Measurements from ENCODE around the gene SATB1.

The SATB1 gene

GRCh38 chr3:18443665-18444594 lies 18.8 kb upstream of the SATB1 start:
- Histone ChIP-seq H3K4me1 (ENCODE audit: control insufficient read depth, low read depth, low read length) (peaks cover 2% of the 10 kb centered on the region), H3K4ac (ENCODE audit: low read depth, low read length) (peak overlapping the region; percentile 10), H2BK5ac (ENCODE audit: low read length) (no peak overlapping the region), H3K18ac (ENCODE audit: low read length) (peak overlapping the region; percentile 99), H3K36me3 (ENCODE audit: control insufficient read depth, insufficient read depth, low read length) (no peaks in the 10 kb centered on the region), H3K27me3 (ENCODE audit: insufficient read depth, low read length, poor library complexity) (no peaks in the 10 kb centered on the region), H3K23ac (ENCODE audit: low read length) (peak overlapping the region; percentile 48), H2BK15ac (replicated peaks; ENCODE audit: low read depth) (no peak overlapping the region), H4K8ac (ENCODE audit: low read depth, low read length) (no peak overlapping the region), H2BK120ac (ENCODE audit: low read depth, low read length) (no peak overlapping the region), H4K5ac (ENCODE audit: low read length) (no peak overlapping the region), H2AK5ac (ENCODE audit: low read length) (no peak overlapping the region), H3K27ac (ENCODE audit: low read depth, low read length) (peak overlapping the region; percentile 48), H3K79me1 (ENCODE audit: low read length) (peaks cover 2% of the 10 kb centered on the region), H3K56ac (ENCODE audit: low read length) (peak overlapping the region; percentile 83), H3K79me2 (ENCODE audit: control insufficient read depth, insufficient read depth, low read length) (peaks cover 4% of the 10 kb centered on the region), H3K4me3 (ENCODE audit: low read length) (peak overlapping the region; percentile 72), H3K9ac (ENCODE audit: low read length) (peak overlapping the region; percentile 64), H3K4me2 (ENCODE audit: low read length) (peak overlapping the region; percentile 96)
- no CpG with 5 or more reads among the region's 56 CpGs for WGBS (ENCODE audit: extremely low coverage, insufficient coverage, low lambda C conversion rate)
- DNase-seq, result peak; percentile 72

DNA sequence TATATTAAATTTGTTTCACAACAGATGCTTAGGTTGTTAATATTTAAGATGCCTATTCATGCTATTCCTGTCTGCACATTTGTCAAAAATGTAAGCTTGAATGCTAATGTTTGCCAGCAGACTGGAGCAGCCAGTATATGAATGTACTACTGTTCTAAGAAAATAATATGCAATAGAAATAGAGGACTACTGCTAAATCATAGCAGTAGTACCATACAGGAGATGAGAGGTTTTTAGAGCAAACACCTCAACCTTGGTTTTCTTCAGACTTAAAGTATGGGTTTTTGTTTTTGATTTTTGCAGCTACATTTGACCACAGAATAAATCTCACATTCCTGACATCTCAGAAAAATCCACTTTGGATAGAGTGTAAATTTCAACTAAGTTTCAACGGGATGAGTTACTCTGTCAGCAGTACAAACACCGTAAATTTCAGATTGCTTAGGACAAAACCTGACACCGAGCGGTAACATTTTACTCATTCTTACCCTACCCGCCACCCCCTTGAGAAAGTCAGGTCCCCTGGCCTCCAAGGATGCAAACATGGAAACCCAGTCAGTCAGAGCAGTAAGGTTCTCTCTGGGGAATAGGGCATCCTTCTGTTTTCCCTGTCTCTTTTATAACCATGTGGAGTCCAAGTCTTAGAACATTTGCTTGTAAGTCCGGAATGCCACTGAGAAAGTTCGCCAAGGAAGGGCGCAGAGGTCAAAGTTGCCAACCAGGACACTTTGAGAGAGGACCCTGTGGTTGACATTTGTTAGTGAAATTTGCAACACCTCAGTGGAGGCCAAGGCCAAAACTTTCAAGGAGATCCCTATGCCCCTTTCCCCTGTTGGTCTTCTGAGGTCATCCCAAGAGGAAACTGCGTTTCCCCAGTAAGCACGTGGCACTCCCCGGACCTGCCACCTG lies 17.9 kb upstream of the SATB1 start:
- Histone ChIP-seq H3K79me1 (ENCODE audit: low read length) (peaks cover 2% of the 10 kb centered on the region), H3K18ac (ENCODE audit: low read length) (no peak overlapping the region), H3K9ac (ENCODE audit: low read length) (peak overlapping the region; percentile 64), H3K36me3 (ENCODE audit: control insufficient read depth, insufficient read depth, low read length) (no peaks in the 10 kb centered on the region), H4K5ac (ENCODE audit: low read length) (no peak overlapping the region), H4K8ac (ENCODE audit: low read depth, low read length) (no peak overlapping the region), H3K56ac (ENCODE audit: low read length) (peak overlapping the region; percentile 51), H3K27me3 (ENCODE audit: insufficient read depth, low read length, poor library complexity) (no peaks in the 10 kb centered on the region), H3K27ac (ENCODE audit: low read depth, low read length) (no peak overlapping the region), H2BK5ac (ENCODE audit: low read length) (no peak overlapping the region), H3K4me2 (ENCODE audit: low read length) (peak overlapping the region; percentile 96), H3K23ac (ENCODE audit: low read length) (no peak overlapping the region), H3K79me2 (ENCODE audit: control insufficient read depth, insufficient read depth, low read length) (peaks cover 4% of the 10 kb centered on the region), H2AK5ac (ENCODE audit: low read length) (no peak overlapping the region), H2BK15ac (replicated peaks; ENCODE audit: low read depth) (no peak overlapping the region), H3K4me3 (ENCODE audit: low read length) (no peak overlapping the region), H3K4me1 (ENCODE audit: control insufficient read depth, low read depth, low read length) (peaks cover 2% of the 10 kb centered on the region), H2BK120ac (ENCODE audit: low read depth, low read length) (no peak overlapping the region), H3K4ac (ENCODE audit: low read depth, low read length) (no peak overlapping the region)
- peak; percentile 51 for DNase-seq
- no CpG with 5 or more reads among the region's 11 CpGs for WGBS (ENCODE audit: extremely low coverage, insufficient coverage, low lambda C conversion rate)

DNA sequence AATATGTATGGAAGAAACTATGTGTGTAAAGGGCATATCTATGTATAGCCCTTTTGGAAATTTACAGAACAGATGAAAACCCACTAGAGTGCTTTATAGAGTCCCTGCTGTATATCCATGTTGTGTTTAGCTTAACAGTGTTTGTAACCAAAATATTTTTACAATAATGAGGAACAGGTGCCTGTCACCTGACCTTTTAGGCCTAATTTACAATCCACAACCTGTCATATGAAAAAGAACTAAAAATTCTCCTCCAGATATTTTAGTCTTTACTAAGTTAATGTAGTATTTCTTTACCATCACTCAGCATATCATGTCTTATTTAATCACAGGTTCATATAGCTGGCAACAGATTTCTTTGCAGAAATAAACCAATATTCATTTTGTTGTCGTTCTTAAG lies 16.4 kb upstream of the SATB1 start:
- H2BK15ac ChIP-seq (replicated peaks; ENCODE audit: low read depth), result no peak overlapping the region
- no peak overlapping the region for H3K23ac ChIP-seq (ENCODE audit: low read length)
- peaks cover 3% of the 10 kb centered on the region for H3K79me2 ChIP-seq (ENCODE audit: control insufficient read depth, insufficient read depth, low read length)
- no peak overlapping the region for H3K18ac ChIP-seq (ENCODE audit: low read length)
- H3K9ac ChIP-seq (ENCODE audit: low read length), result no peak overlapping the region
- H3K4ac ChIP-seq (ENCODE audit: low read depth, low read length), result no peak overlapping the region
- H3K56ac ChIP-seq (ENCODE audit: low read length), result no peak overlapping the region
- H3K4me1 ChIP-seq (ENCODE audit: control insufficient read depth, low read depth, low read length), result peaks cover 2% of the 10 kb centered on the region
- H2AK5ac ChIP-seq (ENCODE audit: low read length), result no peak overlapping the region
- DNase-seq, result no peak
- H3K4me3 ChIP-seq (ENCODE audit: low read length), result no peak overlapping the region
- H4K8ac ChIP-seq (ENCODE audit: low read depth, low read length), result no peak overlapping the region
- no peak overlapping the region for H2BK5ac ChIP-seq (ENCODE audit: low read length)
- H4K5ac ChIP-seq (ENCODE audit: low read length), result no peak overlapping the region
- WGBS (ENCODE audit: extremely low coverage, insufficient coverage, low lambda C conversion rate), result no CpG with 5 or more reads among the region's 1 CpG
- no peaks in the 10 kb centered on the region for H3K27me3 ChIP-seq (ENCODE audit: insufficient read depth, low read length, poor library complexity)
- no peaks in the 10 kb centered on the region for H3K79me1 ChIP-seq (ENCODE audit: low read length)
- H2BK120ac ChIP-seq (ENCODE audit: low read depth, low read length), result no peak overlapping the region
- no peaks in the 10 kb centered on the region for H3K36me3 ChIP-seq (ENCODE audit: control insufficient read depth, insufficient read depth, low read length)
- H3K4me2 ChIP-seq (ENCODE audit: low read length), result no peak overlapping the region
- H3K27ac ChIP-seq (ENCODE audit: low read depth, low read length), result no peak overlapping the region

- Histone ChIP-seq H3K36me3 (ENCODE audit: control insufficient read depth, insufficient read depth, low read length) (no peaks in the 10 kb centered on the region), H4K8ac (ENCODE audit: low read depth, low read length) (no peak overlapping the region), H3K27me3 (ENCODE audit: insufficient read depth, low read length, poor library complexity) (no peaks in the 10 kb centered on the region), H3K56ac (ENCODE audit: low read length) (no peak overlapping the region), H3K27ac (ENCODE audit: low read depth, low read length) (no peak overlapping the region), H2BK15ac (replicated peaks; ENCODE audit: low read depth) (no peak overlapping the region), H2AK5ac (ENCODE audit: low read length) (no peak overlapping the region), H2BK120ac (ENCODE audit: low read depth, low read length) (no peak overlapping the region), H3K4me1 (ENCODE audit: control insufficient read depth, low read depth, low read length) (no peaks in the 10 kb centered on the region), H2BK5ac (ENCODE audit: low read length) (no peak overlapping the region), H3K18ac (ENCODE audit: low read length) (no peak overlapping the region), H3K23ac (ENCODE audit: low read length) (no peak overlapping the region), H3K79me2 (ENCODE audit: control insufficient read depth, insufficient read depth, low read length) (no peaks in the 10 kb centered on the region), H3K4ac (ENCODE audit: low read depth, low read length) (no peak overlapping the region), H3K79me1 (ENCODE audit: low read length) (no peaks in the 10 kb centered on the region), H3K9ac (ENCODE audit: low read length) (no peak overlapping the region), H4K5ac (ENCODE audit: low read length) (no peak overlapping the region), H3K4me3 (ENCODE audit: low read length) (no peak overlapping the region), H3K4me2 (ENCODE audit: low read length) (no peak overlapping the region)
- DNase-seq, result no peak
- WGBS (ENCODE audit: extremely low coverage, insufficient coverage, low lambda C conversion rate), result no CpG with 5 or more reads among the region's 7 CpGs
Measured at GRCh38 chr3:18440066-18440722, 15.1 kb upstream of the SATB1 start.

GRCh38 chr3:18439281-18439680 lies 14.1 kb upstream of the SATB1 start:
- H4K5ac ChIP-seq (ENCODE audit: low read length), result no peak overlapping the region
- H3K56ac ChIP-seq (ENCODE audit: low read length), result no peak overlapping the region
- H2BK120ac ChIP-seq (ENCODE audit: low read depth, low read length), result no peak overlapping the region
- no peak overlapping the region for H3K4me2 ChIP-seq (ENCODE audit: low read length)
- no peaks in the 10 kb centered on the region for H3K36me3 ChIP-seq (ENCODE audit: control insufficient read depth, insufficient read depth, low read length)
- no peak overlapping the region for H2AK5ac ChIP-seq (ENCODE audit: low read length)
- no peak overlapping the region for H2BK5ac ChIP-seq (ENCODE audit: low read length)
- H3K27me3 ChIP-seq (ENCODE audit: insufficient read depth, low read length, poor library complexity), result no peaks in the 10 kb centered on the region
- no peaks in the 10 kb centered on the region for H3K79me1 ChIP-seq (ENCODE audit: low read length)
- WGBS (ENCODE audit: extremely low coverage, insufficient coverage, low lambda C conversion rate), result no CpG with 5 or more reads among the region's 1 CpG
- no peaks in the 10 kb centered on the region for H3K4me1 ChIP-seq (ENCODE audit: control insufficient read depth, low read depth, low read length)
- H3K4ac ChIP-seq (ENCODE audit: low read depth, low read length), result no peak overlapping the region
- no peak overlapping the region for H3K18ac ChIP-seq (ENCODE audit: low read length)
- H3K79me2 ChIP-seq (ENCODE audit: control insufficient read depth, insufficient read depth, low read length), result no peaks in the 10 kb centered on the region
- no peak overlapping the region for H4K8ac ChIP-seq (ENCODE audit: low read depth, low read length)
- no peak overlapping the region for H3K9ac ChIP-seq (ENCODE audit: low read length)
- H3K4me3 ChIP-seq (ENCODE audit: low read length), result no peak overlapping the region
- DNase-seq, result no peak
- no peak overlapping the region for H3K27ac ChIP-seq (ENCODE audit: low read depth, low read length)
- no peak overlapping the region for H2BK15ac ChIP-seq (replicated peaks; ENCODE audit: low read depth)
- no peak overlapping the region for H3K23ac ChIP-seq (ENCODE audit: low read length)

Data from mesendoderm (in vitro differentiated cells).